Sciatic nerve (tissue), 2 donors: ENCODE results near the gene SLC37A2. TPM values are rescaled to one million over a fixed set of nuclear protein-coding genes. Genes with fewer than 3 reads are reported as not detected.

Source experiments
- ATAC-seq: fragments of 200-7000 bp; cut with Tn5 transposase; one replicate; pipeline ENCODE4 v1.9.1; 2020; ENCODE audit warnings: mild to moderate bottlenecking, moderate library complexity
- DNase-seq: peaks from one replicate; pipeline ENCODE4 v3.0.0-alpha.2; 2020; ENCODE audit warnings: low spot score
- intact Hi-C: fragments of 100-400 bp; cut with DNase I; formaldehyde crosslinking; loops from one replicate; pipeline ENCODE4 v1.14.2; 2022
- total RNA-seq: library from RNA; stranded (reverse); fragmentation: NEBNext Ultra II Directional; extraction: Animal tissue kit (Norgen Biotek cat#: 25700); gene quantifications from one replicate; pipeline ENCODE4 v1.2.1, GENCODE V29; 2021
- donor health status: DM: no; HTN: no; CAD: no.
- donor health status: DM: no; HTN: no; CAD: no.

Gene SLC37A2
- total RNA-seq, 1 donor from 2014 or later, result 12.7 TPM

DNA sequence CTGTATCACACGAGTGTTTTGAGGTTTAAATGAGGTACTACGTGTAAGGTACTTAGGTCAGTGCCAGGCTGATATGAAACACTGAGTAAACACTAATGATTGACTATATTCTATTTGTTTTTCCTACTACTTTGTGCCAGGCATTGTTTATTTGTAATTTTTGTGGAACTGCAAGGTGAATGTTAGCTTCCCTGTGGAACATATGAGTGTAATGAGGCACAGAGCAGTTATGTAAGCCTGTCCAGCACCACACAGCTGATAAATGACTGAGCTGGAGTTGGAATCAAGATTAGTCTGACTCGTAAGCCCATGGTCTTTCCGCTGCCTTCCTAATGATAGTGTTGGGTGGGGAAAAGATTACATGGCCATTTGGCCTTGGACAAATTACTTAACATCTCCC lies 5.9 kb downstream of the SLC37A2 start:
- ATAC-seq, result no peak
- intact Hi-C loops, result no loop called here
- no peak for DNase-seq

- DNase-seq (no peak), ATAC-seq (no peak)
- intact Hi-C loops, result no loop called here
Observed at GRCh38 chr11:125069796-125070195, 6.7 kb downstream of the SLC37A2 start.

DNA sequence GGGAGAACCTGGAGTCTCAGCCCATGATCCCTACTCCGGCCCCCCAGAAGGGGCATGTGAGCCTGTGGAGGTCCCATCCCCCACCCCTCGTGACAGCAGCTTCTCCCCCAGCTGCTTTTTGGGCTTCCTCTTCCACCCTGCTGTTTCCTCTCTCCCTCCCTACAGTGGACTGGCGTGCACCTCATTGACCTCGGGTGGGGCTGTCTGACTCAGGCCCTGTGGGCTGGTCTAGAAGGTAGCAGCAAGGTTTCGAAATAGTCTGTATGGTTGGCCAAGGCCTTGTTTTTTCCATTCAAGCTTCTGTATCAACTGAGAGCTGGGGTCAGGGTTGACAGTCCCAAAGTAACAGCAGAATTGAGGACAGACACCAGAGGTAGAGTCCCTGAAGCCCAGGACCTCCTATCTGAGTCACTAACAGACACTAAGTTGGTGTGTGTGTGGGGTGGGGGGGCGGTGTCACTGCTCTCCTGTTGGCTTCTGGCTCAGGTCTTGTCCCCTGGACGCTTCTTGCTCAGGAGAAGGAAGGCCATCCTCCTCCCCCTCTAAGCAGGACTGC lies 7.7 kb downstream of the SLC37A2 start:
- intact Hi-C loops, result no loop called here
- peak; percentile 77 for DNase-seq

DNA sequence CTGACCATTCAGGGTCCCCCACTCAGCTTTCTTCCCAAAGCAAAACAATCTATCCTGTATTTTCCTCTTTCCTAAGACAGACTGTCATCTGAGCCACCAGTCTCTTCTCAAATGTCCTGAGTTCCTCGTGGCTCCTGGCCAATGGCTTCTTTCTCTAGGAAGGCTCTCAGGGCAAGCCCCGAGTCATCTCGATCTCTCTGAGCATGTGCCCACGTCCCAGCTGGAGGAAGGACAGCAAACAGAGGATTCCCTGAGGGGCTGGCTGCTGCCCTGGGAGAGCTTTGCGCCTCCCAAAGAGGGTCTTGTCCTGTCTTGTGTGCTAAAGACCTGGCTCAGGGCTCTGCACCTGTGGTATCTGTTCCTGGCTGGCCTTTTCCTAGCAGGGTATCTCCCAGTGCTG lies 8.3 kb downstream of the SLC37A2 start:
- DNase-seq (no peak), ATAC-seq (no peak)
- intact Hi-C loops, result no loop called here

More for the DNA sequence above, 7.7 kb downstream of the SLC37A2 start:
- peak; percentile 92 for ATAC-seq

DNA sequence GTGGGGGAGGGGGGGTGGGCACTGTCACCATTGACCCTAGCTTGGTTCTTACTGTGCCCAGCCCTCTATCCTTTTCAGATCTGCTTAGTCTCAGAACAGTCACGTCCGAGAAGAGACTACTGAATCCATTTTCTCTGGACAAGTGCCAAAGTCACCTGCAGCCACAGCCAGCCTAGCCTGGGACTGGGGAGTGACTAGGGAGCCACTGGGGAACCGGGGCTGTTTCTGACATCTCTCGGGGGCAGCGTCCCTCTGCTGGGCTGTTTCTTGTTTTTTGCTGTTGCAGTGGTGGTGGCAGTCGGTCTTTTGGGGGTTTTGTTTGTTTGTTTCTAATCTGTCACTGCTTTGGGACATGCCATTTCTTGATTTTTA lies 8.7 kb downstream of the SLC37A2 start:
- intact Hi-C loops, result no loop called here
- DNase-seq, result no peak
- ATAC-seq, result no peak

DNA sequence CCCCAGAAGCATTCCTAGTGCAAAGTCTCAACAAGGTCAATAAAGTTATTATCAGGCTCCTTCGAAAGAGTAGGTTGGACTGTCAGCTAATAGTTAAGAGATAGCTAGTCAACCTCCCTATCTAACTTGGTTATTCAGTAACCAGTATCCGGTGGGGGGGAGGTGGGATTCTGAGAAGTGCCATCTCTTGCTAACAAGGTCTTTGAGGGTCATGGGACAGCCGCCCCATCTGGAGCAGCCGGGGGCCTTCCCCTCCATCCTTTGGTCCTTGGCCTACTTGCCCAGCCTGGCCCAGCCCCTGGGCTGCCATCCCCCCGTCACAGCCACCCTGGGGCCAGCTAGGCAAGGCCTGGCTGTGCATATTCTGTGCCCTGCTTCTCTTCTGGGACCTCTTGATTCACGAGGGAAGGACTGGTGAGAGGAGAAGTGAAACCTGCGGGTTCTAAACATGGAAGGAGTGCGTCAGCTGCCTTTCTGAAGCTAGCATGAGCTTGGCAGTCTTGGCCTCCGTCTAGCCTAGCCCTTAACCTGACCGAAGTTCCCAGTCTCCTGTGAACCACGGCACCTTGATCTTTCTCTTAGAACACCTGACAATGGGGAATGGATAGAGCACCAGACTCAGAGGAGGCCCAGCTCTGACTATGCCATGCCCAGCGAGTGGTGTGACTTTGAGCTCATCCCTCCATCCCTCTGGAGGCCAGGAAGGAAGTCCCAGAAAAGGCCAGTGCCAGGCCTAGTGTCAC lies 9.3 kb downstream of the SLC37A2 start:
- no peak for DNase-seq
- intact Hi-C loops, result no loop called here
- ATAC-seq, result peak; percentile 53

DNA sequence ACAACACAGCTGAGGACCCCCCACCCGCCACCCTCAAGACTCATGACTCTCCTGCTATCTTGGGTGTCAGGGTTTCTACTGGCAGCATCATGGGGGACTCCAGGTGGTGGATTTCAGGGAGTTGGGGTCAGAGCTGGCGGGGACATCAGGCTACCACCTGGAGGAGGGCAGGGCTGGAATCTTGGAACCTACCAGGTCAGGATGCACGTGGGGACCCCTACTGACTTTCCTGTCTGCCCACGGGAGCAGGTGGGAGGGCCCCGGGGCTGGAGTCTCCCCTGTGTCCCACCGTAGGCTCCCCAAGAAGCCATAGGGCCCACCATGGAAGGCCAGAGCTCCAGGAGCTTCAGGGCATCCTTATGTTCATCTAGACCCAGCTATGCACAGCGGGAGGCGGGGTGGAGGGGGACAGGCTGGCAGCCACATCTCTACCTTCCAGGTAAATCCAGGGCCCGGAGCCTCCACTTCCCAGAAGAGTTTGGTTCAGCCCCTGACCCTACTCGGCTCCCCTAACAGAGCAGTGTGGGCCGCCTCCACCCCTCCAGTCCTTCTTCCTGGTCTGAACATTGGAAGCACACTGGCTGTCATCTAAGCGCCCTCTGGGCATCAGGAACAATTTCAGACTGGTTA lies 10.0 kb downstream of the SLC37A2 start:
- intact Hi-C loops, result no loop called here
- no peak for DNase-seq
- no peak for ATAC-seq

GRCh38 chr11:125073616-125074483 lies 10.7 kb downstream of the SLC37A2 start:
- intact Hi-C loops, result no loop called here
- ATAC-seq, result no peak
- DNase-seq, result no peak

- ATAC-seq, result no peak
- intact Hi-C loops, result no loop called here
- DNase-seq, result no peak
Observed at GRCh38 chr11:125074511-125075241, 11.6 kb downstream of the SLC37A2 start.

DNA sequence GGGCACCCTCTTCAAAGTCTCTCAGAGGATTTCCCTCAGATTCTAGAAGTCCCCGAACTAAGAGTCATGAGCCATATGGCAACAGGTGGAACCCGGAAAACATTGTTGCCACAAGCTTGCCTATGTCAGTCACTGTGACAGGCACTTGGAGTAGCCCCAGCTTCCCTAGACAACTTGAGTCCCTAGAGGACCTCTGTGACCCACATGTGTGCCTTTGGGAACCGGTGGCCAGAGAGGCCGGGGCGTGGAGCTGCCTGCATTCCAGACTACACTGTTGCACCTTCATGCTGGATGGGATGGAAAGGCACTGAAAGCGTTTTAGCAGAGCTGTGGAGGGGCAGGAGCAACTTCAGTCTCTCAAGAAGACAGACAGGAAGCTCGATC lies 12.1 kb downstream of the SLC37A2 start:
- ATAC-seq, result no peak
- intact Hi-C loops, result no loop called here

GRCh38 chr11:125075900-125076317 lies 12.8 kb downstream of the SLC37A2 start:
- intact Hi-C loops, result no loop called here
- DNase-seq (no peak), ATAC-seq (no peak)

More for the DNA sequence above, 12.1 kb downstream of the SLC37A2 start:
- DNase-seq, result no peak

- DNase-seq (no peak), ATAC-seq (no peak)
- intact Hi-C loops, result no loop called here
Observed at GRCh38 chr11:125076378-125076945, 13.4 kb downstream of the SLC37A2 start.

DNA sequence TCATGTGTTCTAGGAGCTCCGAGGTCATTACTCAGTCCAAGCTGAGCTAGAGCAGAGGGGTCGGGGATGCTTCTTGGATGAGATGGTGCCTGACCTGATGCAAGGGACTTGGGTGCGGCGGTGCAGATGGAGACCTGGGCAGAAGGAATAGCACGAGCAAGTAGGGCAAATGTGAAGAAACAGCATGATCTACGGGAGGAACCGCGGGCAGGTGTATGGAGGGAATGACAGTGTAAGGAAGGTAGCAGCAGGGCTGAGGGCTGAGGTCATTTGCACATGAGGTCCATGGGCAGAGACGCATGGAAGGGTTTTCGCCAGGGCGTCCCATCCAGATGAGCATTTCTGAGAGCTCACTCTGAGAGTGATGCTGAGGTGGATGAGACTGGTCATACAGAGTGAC lies 14.9 kb downstream of the SLC37A2 start:
- DNase-seq, result no peak
- ATAC-seq, result no peak
- intact Hi-C loops, result no loop called here

DNA sequence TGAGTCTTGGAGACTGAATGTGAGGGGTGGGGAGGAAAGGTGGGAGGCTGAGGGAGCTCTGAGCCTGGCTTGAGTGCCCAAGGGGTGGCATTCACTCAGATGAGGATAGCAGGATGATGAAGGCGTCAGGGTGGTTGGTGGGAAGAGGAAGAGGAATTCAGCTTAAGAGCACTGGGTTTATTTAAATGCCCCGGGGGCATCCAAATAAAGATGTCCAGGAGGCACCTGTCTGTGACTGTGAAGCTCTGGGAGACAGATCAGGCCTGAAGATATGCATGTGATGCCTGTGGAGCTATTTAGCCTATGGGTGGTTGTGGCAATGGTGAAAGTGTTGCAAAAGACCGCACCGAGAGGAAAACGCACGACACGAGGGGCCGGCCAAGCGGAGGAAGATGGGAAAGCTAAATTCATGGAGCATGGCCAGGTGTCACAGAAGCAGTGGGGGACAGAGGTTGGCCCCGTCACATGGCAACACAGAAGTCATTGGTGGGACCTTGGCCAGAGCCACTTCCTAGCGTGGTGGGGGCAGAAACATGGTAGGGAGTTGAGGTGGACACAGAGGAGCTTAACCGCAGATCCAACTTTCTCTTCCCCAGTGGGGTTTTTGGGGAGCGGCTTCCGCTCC lies 15.5 kb downstream of the SLC37A2 start:
- DNase-seq, result no peak
- ATAC-seq, result no peak
- intact Hi-C loops, result no loop called here

DNA sequence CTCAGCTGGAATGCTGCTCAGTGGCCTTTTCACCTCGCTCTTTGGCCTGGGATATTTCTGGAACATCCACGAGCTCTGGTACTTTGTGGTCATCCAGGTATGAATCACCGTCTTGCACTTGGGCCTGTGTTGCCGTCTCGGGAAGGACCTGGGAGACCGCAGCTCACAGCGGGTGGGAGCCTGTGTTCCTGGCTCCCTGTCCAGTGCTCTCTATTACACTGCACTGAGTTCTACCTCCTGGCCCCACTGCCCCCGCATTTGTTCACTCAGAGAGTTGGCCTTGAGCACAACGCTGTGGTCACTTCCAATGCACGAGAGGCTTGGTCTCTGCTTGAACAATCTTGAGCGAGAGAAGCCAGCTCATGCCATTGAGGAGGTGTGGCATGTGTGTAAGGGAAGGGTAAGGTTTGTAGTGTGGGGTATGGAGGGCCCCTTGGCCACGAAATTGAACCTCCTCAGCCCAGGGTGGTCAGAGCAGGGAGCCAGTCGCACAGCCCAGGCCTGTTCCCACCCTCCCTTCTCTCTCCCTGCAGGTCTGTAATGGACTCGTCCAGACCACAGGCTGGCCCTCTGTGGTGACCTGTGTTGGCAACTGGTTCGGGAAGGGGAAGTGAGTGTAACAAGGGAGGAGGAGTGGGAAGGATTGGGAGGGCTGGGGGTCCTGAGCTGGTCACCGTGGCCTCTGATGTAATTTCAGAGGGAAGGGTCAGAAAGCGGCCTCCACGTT lies 16.2 kb downstream of the SLC37A2 start:
- DNase-seq (no peak), ATAC-seq (peak; percentile 31)
- intact Hi-C loops, result no loop called here

DNA sequence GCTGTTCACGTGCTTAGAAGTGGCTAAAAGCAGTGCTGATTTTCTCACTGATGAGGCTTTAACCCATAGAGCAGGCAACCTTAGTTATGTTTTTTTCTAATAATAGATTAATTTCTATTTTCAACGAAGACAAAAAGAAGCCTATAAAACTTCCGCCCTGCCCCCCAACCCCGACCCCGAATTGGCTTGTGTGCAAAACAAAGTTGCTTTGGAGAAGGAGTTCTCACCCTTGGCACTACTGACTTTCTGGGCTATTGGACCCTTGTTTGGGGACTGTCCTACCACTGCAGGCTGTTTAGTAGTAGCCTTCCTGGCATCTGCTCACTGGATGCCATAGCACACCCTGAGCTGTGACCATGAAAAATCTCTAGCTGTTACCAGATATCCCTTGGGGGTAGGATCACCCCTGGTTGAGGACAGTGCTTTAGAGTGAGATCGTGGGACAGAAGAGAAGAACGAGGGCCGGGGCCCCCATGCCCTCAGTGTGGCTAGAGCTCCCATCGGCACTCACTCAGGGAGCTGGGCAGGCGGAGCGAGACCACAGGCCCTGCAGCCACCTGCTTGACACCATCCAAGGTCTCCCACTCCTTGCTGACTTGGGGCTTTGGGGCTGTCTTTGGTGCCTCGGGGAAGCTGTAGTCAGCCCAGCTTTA lies 16.9 kb downstream of the SLC37A2 start:
- ATAC-seq, result no peak
- intact Hi-C loops, result no loop called here

DNA sequence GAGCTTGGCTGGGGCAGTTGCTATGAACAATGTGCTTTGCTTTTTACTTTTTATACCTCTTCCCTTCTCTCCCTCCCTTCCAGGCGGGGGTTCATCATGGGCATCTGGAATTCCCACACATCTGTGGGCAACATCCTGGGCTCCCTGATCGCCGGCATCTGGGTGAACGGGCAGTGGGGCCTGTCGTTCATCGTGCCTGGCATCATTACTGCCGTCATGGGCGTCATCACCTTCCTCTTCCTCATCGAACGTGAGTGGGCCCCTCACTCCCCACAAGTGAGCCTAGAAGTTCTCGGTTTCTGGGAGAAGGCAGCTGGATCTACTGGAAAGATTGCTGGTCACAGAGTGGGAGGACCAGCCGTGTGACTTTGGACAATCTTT lies 17.4 kb downstream of the SLC37A2 start:
- DNase-seq, result no peak
- intact Hi-C loops, result no loop called here
- no peak for ATAC-seq

More for the DNA sequence above, 16.9 kb downstream of the SLC37A2 start:
- DNase-seq, result no peak
